Measurements from ENCODE around the gene NCOA4. TPM values are rescaled to one million over a fixed set of nuclear protein-coding genes. Genes with fewer than 3 reads are reported as not detected.

The NCOA4 gene
- total RNA-seq, 6 experiments from 2014 or later, result 130 to 224 (median 201) TPM

DNA sequence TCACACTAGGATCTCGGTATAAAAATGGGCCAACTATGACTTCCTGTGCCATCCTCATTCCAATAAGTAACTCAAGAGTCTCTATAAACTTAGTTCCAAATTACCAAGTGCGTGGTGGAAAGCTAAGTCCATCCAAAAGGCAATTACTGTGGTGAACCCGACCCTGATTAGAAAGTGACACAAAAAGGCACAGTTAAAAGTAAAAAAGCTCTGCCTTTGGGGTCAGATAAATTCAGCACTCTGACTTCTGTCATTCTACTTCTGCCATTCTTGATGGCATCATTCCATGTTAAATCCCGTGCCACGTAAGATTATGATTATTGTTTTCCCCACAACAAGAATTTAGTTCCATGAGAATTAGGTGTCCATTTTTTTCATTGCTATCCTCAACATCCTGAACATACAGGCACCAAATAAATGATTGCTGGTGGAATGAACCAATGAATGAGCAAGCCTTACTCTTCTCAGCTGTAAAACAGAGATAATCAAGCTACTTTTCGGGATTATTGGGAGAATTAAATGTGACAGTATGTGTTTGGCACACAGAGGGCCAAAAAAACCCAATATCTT lies 877 bp downstream of the NCOA4 start:
- Histone ChIP-seq H3K36me3 (no peaks in the 10 kb centered on the region), H3K4me3 (peak overlapping the region; percentile 77 to 93 (median 83)), H3K27me3 (no peaks in the 10 kb centered on the region), H3K27ac (peak overlapping the region; percentile 92 to 96 (median 95)), H3K4me1 (peaks cover 0 to 84% (median 29%) of the 10 kb centered on the region in 4 donors), H3K9me3 (no peaks in the 10 kb centered on the region)
- DNase-seq (no peak), ATAC-seq (no peak)
- 0% methylated on average over 6 of the region's 6 CpGs for WGBS (ENCODE audit: insufficient coverage, low coverage, low lambda C conversion rate, missing lambda C conversion rate)
- no peak for TF ChIP-seq POLR2A (IDR thresholded peaks at IDR 0.05)
- TF ChIP-seq, protein P1, sequence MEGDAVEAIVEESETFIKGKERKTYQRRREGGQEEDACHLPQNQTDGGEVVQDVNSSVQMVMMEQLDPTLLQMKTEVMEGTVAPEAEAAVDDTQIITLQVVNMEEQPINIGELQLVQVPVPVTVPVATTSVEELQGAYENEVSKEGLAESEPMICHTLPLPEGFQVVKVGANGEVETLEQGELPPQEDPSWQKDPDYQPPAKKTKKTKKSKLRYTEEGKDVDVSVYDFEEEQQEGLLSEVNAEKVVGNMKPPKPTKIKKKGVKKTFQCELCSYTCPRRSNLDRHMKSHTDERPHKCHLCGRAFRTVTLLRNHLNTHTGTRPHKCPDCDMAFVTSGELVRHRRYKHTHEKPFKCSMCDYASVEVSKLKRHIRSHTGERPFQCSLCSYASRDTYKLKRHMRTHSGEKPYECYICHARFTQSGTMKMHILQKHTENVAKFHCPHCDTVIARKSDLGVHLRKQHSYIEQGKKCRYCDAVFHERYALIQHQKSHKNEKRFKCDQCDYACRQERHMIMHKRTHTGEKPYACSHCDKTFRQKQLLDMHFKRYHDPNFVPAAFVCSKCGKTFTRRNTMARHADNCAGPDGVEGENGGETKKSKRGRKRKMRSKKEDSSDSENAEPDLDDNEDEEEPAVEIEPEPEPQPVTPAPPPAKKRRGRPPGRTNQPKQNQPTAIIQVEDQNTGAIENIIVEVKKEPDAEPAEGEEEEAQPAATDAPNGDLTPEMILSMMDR (IDR thresholded peaks at IDR 0.05), result no peak
- intact Hi-C loops (cut with DNase I), result no loop called here

DNA sequence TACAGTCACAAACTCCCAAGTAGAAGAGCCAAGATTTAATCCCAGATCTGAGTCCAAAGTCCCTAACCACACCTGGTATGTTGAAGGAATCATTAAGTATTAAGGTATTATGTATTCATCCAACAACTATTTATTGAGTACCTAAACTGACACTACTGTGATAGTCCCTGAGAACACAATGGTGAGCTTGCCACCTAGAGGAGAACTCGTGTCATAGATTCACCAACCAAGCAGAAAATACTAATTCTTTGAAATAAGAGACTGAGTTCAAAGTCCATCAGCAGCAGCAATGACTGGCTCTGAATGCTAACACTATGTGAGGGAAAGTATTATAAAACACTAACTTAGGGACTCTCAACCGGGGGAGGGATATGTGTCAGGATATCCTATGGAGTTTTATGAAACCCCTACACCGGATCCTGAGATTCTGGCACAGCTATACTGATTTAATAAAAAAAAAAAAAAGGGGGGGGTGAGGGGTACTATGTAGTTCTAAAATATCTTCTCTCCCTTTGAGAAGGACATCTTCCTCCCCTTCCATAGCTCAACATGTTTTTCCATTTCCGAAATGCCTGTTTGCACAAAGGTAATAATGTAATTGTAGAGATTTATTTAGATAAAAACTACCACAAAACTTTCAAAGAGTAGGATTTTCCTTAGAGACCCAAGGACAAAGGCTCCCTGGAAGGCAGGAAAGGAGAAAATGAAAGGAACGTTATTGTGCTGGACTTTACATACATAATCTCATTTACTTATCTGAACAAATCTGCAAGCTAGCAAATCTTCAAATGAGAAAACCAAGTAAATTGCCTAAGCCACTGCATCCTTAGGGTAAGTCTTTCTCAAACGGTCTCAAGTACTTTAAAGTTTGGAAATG lies 1.6 kb downstream of the NCOA4 start:
- Histone ChIP-seq H3K27ac (peak overlapping the region; percentile 92 to 96 (median 95)), H3K36me3 (no peaks in the 10 kb centered on the region), H3K9me3 (no peaks in the 10 kb centered on the region), H3K4me1 (peaks cover 0 to 85% (median 31%) of the 10 kb centered on the region in 4 donors), H3K27me3 (no peaks in the 10 kb centered on the region), H3K4me3 (peak overlapping the region; percentile 77 to 93 (median 83))
- DNase-seq, result peak in 1 of 3 donors; percentile 60
- intact Hi-C loops (cut with DNase I), result no loop called here
- peak; percentile 54 for TF ChIP-seq POLR2A (IDR thresholded peaks at IDR 0.05)
- TF ChIP-seq, protein P1 (IDR thresholded peaks at IDR 0.05), result peak; percentile 71 to 86 (median 77)
- ATAC-seq, result peak; percentile 48 to 64 (median 52)
- 7% methylated on average over 6 of the region's 6 CpGs for WGBS (ENCODE audit: insufficient coverage, low coverage, low lambda C conversion rate, missing lambda C conversion rate)

DNA sequence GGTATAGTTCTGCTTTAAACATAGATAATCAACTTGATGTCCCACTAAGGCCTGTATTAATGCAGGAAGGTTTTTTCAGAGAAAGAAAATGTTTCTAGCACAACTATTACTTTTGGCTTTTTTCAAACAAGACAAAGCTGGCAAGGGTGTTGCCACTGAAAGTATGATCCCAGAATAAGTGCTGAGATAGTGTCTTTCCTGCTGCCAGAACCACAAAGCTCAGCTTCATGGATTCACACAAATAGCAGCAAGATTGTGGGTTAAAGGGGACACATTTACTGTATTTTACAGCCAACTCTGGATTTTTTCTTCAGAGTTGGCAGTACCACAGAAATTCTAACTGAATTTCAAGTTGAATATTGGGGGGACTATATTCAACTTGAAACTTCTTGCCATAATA lies 4.3 kb downstream of the NCOA4 start:
- H3K27ac ChIP-seq, result peak overlapping the region in 1 of 3 donors; percentile 33

DNA sequence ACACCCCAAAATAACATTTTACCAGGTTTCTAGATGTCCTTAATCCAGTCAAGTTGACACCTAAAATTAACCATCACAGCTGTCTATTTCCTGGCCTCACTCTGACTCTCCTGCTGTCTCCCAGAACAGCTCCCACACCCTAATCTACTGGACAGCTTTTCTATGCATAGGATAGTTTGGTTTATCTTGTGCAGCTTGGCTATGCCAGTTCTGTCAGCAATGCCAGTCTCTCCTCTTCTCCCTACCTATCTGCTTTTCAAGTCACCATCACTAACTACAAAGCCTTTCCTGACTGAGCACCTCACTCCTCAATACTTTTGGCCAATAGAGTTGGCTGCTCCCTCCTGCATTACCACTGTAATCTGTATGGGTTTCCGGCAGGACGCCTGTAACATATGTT lies 5.0 kb downstream of the NCOA4 start:
- Histone ChIP-seq H3K4me3 (no peak overlapping the region), H3K27me3 (no peaks in the 10 kb centered on the region), H3K9me3 (no peaks in the 10 kb centered on the region), H3K27ac (peak overlapping the region in 1 of 3 donors; percentile 33), H3K36me3 (no peaks in the 10 kb centered on the region), H3K4me1 (peaks cover 0 to 71% (median 25%) of the 10 kb centered on the region in 4 donors)
- DNase-seq (no peak), ATAC-seq (no peak)
- WGBS (ENCODE audit: insufficient coverage, low coverage, low lambda C conversion rate, missing lambda C conversion rate), result 43% methylated on average over 2 of the region's 2 CpGs
- TF ChIP-seq POLR2A (IDR thresholded peaks at IDR 0.05), result no peak
- TF ChIP-seq, protein P1 (IDR thresholded peaks at IDR 0.05), result no peak
- intact Hi-C loops (cut with DNase I), result no loop called here

More for the DNA sequence above, 4.3 kb downstream of the NCOA4 start:
- intact Hi-C loops (cut with DNase I), result no loop called here
- ATAC-seq, result no peak
- Histone ChIP-seq H3K36me3 (no peaks in the 10 kb centered on the region), H3K9me3 (no peaks in the 10 kb centered on the region), H3K4me1 (peaks cover 0 to 69% (median 24%) of the 10 kb centered on the region in 4 donors), H3K4me3 (no peak overlapping the region), H3K27me3 (no peaks in the 10 kb centered on the region)
- TF ChIP-seq POLR2A (IDR thresholded peaks at IDR 0.05), result no peak
- TF ChIP-seq, protein P1 (IDR thresholded peaks at IDR 0.05), result no peak
- no peak for DNase-seq

Data from right lobe of liver (tissue), 6 donors.